GM23338 (cell line): Measurements from ENCODE around the gene VMO1. TPM values are rescaled to one million over a fixed set of nuclear protein-coding genes. Genes with fewer than 3 reads are reported as not detected.

Experiments
- ATAC-seq: fragments of 200-7000 bp; cut with Tn5 transposase; 3 replicates; pipeline ENCODE4 v1.9.1; 2020
- DNase-seq: peaks from one replicate; pipeline ENCODE4 v3.0.0-alpha.2; 2015; ENCODE audit warnings: low spot score
- H2AFZ ChIP-seq: fragments of 200-600 bp; sonication (generic); 2 replicates; pipeline ENCODE4 v1.8.0; 2016; ENCODE audit warnings: antibody characterized with exemption, mild to moderate bottlenecking, moderate library complexity
- H3F3A ChIP-seq: fragments of 200-600 bp; sonication (generic); replicated peaks from 2 replicates; pipeline ENCODE4 v1.8.0; 2017; ENCODE audit warnings: antibody characterized with exemption, mixed run types, low read depth
- H3K27ac ChIP-seq: fragments of 200-600 bp; sonication (generic); 2 replicates; pipeline ENCODE4 v1.6.1; 2016; ENCODE audit warnings: low read depth
- H3K27me3 ChIP-seq: fragments of 200-600 bp; sonication (generic); 2 replicates; pipeline ENCODE4 v1.8.0; 2016; ENCODE audit warnings: mild to moderate bottlenecking, mixed run types, moderate library complexity; ENCODE audit not compliant: insufficient read depth
- H3K36me3 ChIP-seq: fragments of 200-600 bp; sonication (generic); 2 replicates; pipeline ENCODE4 v1.8.0; 2016; ENCODE audit warnings: mild to moderate bottlenecking; ENCODE audit not compliant: insufficient read depth
- H3K4me1 ChIP-seq: fragments of 200-600 bp; sonication (generic); 2 replicates; pipeline ENCODE4 v1.8.0; 2016; ENCODE audit warnings: mild to moderate bottlenecking, moderate library complexity; ENCODE audit not compliant: insufficient read depth
- H3K4me2 ChIP-seq: fragments of 200-600 bp; sonication (generic); 2 replicates; pipeline ENCODE4 v1.7.1; 2017; ENCODE audit warnings: mixed run types
- H3K4me3 ChIP-seq: fragments of 200-600 bp; sonication (generic); 2 replicates; pipeline ENCODE4 v1.6.1; 2016; ENCODE audit warnings: mixed run types
- H3K79me2 ChIP-seq: fragments of 200-600 bp; sonication (generic); replicated peaks from 2 replicates; pipeline ENCODE4 v1.8.0; 2017; ENCODE audit warnings: mild to moderate bottlenecking; ENCODE audit not compliant: insufficient read depth
- H3K9me2 ChIP-seq: fragments of 200-600 bp; sonication (generic); 2 replicates; pipeline ENCODE4 v1.8.0; 2017; ENCODE audit not compliant: insufficient read depth
- H4K20me1 ChIP-seq: fragments of 200-600 bp; sonication (generic); replicated peaks from 2 replicates; pipeline ENCODE4 v1.8.0; 2017; ENCODE audit warnings: mild to moderate bottlenecking; ENCODE audit not compliant: insufficient read depth
- H3K27ac Mint-ChIP-seq: 2 replicates; pipeline ENCODE4 v1.8.0; 2020; ENCODE audit warnings: inconsistent platforms, mild to moderate bottlenecking, moderate library complexity, mixed read lengths
- H3K27me3 Mint-ChIP-seq: 3 replicates; pipeline ENCODE4 v1.8.0; 2022; ENCODE audit warnings: low read depth, mild to moderate bottlenecking, moderate library complexity, mixed read lengths, inconsistent platforms; ENCODE audit not compliant: insufficient read depth, poor library complexity
- H3K36me3 Mint-ChIP-seq: 3 replicates; pipeline ENCODE4 v1.8.0; 2021; ENCODE audit warnings: low read depth, mild to moderate bottlenecking, inconsistent platforms, moderate library complexity, mixed read lengths
- H3K4me1 Mint-ChIP-seq: 3 replicates; pipeline ENCODE4 v1.8.0; 2020; ENCODE audit warnings: mild to moderate bottlenecking, inconsistent platforms, mixed read lengths
- H3K4me3 Mint-ChIP-seq: 3 replicates; pipeline ENCODE4 v1.8.0; 2021; ENCODE audit warnings: moderate library complexity, mild to moderate bottlenecking, inconsistent platforms, mixed read lengths
- H3K9me3 Mint-ChIP-seq: 3 replicates; pipeline ENCODE4 v1.8.0; 2020; ENCODE audit warnings: moderate library complexity, mild to moderate bottlenecking, inconsistent platforms, mixed read lengths
- ETS1 ChIP-seq: IDR thresholded peaks from 2 replicates; pipeline ENCODE4 v1.6.1; 2016; ENCODE audit warnings: antibody characterized with exemption
- EZH2phosphoT487 ChIP-seq: fragments of 200-600 bp; sonication (generic); IDR thresholded peaks from one replicate; pipeline ENCODE4 v1.8.1; 2018; ENCODE audit warnings: antibody characterized with exemption; ENCODE audit not compliant: unreplicated experiment
- JUNB ChIP-seq: IDR thresholded peaks from one replicate; pipeline ENCODE4 v1.6.1; 2016; ENCODE audit warnings: antibody characterized with exemption; ENCODE audit not compliant: unreplicated experiment
- NANOG ChIP-seq: IDR thresholded peaks from 2 replicates; pipeline ENCODE4 v1.6.1; 2016; ENCODE audit warnings: antibody characterized with exemption, borderline replicate concordance
- POLR2AphosphoS5 ChIP-seq: IDR thresholded peaks from 2 replicates; pipeline ENCODE4 v1.6.1; 2016; ENCODE audit warnings: antibody characterized with exemption, low read depth
- STAT1 ChIP-seq: IDR thresholded peaks from one replicate; pipeline ENCODE4 v1.6.1; 2016; ENCODE audit warnings: antibody characterized with exemption; ENCODE audit not compliant: unreplicated experiment
- ZNF114 ChIP-seq: fragments of 250-450 bp; sonication (Bioruptor Pico); IDR thresholded peaks from 2 replicates; pipeline ENCODE4 v1.5.0; 2020; ENCODE audit warnings: mild to moderate bottlenecking, moderate library complexity
- ZNF331 ChIP-seq: fragments of 250-450 bp; sonication (Bioruptor Pico); IDR thresholded peaks from 2 replicates; pipeline ENCODE4 v1.5.0; 2020; ENCODE audit warnings: low read depth, mild to moderate bottlenecking, moderate library complexity
- polyA plus RNA-seq: library from polyadenylated mRNA; unstranded; fragments of >200 nt; fragmentation: Nextera tagmentation; extraction: Ambion mirVana; gene quantifications from 2 replicates; pipeline ENCODE4 v1.2.1, GENCODE V29; 2016
- total RNA-seq: library from RNA; depleted of rRNA; stranded (reverse); fragments of >200 nt; shearing (Covaris generic); gene quantifications from 2 replicates; pipeline ENCODE4 v1.2.3, GENCODE V29; 2014
- TF ChIP-seq, protein P1 (sequence below): fragments of 250-450 bp; sonication (Bioruptor Pico); IDR thresholded peaks from 2 replicates; pipeline ENCODE4 v1.5.0; 2020; ENCODE audit warnings: mild to moderate bottlenecking, moderate library complexity
- TF ChIP-seq, protein P2 (sequence below), 2 experiments: fragments of 200-600 bp in 1 of 2; sonication (generic) in 1 of 2; conservative IDR thresholded peaks; 2 replicates each; pipeline versions ENCODE4 v1.5.1 to v1.6.1; 2016 to 2017; ENCODE audit warnings: antibody characterized with exemption in 2 of 2, low read depth in 2 of 2, mild to moderate bottlenecking in 2 of 2, moderate library complexity in 1 of 2
- TF ChIP-seq, protein P3 (sequence below): IDR thresholded peaks from one replicate; pipeline ENCODE4 v1.6.1; 2018; ENCODE audit warnings: antibody characterized with exemption; ENCODE audit not compliant: unreplicated experiment

VMO1 gene
- total and polyA plus RNA-seq, 2 experiments from 2014 or later = 0.38 to 0.47 TPM

GRCh38 chr17:4772235-4772613 lies 13.9 kb downstream of the VMO1 start (continued):
- TF ChIP-seq, protein P1, sequence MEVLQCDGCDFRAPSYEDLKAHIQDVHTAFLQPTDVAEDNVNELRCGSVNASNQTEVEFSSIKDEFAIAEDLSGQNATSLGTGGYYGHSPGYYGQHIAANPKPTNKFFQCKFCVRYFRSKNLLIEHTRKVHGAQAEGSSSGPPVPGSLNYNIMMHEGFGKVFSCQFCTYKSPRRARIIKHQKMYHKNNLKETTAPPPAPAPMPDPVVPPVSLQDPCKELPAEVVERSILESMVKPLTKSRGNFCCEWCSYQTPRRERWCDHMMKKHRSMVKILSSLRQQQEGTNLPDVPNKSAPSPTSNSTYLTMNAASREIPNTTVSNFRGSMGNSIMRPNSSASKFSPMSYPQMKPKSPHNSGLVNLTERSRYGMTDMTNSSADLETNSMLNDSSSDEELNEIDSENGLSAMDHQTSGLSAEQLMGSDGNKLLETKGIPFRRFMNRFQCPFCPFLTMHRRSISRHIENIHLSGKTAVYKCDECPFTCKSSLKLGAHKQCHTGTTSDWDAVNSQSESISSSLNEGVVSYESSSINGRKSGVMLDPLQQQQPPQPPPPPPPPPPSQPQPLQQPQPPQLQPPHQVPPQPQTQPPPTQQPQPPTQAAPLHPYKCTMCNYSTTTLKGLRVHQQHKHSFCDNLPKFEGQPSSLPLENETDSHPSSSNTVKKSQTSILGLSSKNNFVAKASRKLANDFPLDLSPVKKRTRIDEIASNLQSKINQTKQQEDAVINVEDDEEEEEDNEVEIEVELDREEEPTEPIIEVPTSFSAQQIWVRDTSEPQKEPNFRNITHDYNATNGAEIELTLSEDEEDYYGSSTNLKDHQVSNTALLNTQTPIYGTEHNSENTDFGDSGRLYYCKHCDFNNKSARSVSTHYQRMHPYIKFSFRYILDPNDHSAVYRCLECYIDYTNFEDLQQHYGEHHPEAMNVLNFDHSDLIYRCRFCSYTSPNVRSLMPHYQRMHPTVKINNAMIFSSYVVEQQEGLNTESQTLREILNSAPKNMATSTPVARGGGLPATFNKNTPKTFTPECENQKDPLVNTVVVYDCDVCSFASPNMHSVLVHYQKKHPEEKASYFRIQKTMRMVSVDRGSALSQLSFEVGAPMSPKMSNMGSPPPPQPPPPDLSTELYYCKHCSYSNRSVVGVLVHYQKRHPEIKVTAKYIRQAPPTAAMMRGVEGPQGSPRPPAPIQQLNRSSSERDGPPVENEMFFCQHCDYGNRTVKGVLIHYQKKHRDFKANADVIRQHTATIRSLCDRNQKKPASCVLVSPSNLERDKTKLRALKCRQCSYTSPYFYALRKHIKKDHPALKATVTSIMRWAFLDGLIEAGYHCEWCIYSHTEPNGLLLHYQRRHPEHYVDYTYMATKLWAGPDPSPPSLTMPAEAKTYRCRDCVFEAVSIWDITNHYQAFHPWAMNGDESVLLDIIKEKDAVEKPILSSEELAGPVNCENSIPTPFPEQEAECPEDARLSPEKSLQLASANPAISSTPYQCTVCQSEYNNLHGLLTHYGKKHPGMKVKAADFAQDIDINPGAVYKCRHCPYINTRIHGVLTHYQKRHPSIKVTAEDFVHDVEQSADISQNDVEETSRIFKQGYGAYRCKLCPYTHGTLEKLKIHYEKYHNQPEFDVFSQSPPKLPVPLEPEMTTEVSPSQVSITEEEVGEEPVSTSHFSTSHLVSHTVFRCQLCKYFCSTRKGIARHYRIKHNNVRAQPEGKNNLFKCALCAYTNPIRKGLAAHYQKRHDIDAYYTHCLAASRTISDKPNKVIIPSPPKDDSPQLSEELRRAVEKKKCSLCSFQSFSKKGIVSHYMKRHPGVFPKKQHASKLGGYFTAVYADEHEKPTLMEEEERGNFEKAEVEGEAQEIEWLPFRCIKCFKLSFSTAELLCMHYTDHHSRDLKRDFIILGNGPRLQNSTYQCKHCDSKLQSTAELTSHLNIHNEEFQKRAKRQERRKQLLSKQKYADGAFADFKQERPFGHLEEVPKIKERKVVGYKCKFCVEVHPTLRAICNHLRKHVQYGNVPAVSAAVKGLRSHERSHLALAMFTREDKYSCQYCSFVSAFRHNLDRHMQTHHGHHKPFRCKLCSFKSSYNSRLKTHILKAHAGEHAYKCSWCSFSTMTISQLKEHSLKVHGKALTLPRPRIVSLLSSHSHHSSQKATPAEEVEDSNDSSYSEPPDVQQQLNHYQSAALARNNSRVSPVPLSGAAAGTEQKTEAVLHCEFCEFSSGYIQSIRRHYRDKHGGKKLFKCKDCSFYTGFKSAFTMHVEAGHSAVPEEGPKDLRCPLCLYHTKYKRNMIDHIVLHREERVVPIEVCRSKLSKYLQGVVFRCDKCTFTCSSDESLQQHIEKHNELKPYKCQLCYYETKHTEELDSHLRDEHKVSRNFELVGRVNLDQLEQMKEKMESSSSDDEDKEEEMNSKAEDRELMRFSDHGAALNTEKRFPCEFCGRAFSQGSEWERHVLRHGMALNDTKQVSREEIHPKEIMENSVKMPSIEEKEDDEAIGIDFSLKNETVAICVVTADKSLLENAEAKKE (CRISPR knock-in tag) = no peak
- TF ChIP-seq ETS1 (no peak), EZH2phosphoT487 (no peak), NANOG (no peak), ZNF114 (no peak)

GRCh38 chr17:4771519-4772234 lies 14.5 kb downstream of the VMO1 start, which contains the start of gene TM4SF5:
Gene TM4SF5 (plus strand): TSS chr17:4771886. CDS start chr17:4771923, 37 bp downstream.
- no peak within 1 kb of the TSS for H3K4me2 ChIP-seq
- no peak for TF ChIP-seq POLR2AphosphoS5
- no peak for TF ChIP-seq ETS1
- TF ChIP-seq ZNF331 (CRISPR knock-in tag) = no peak
- TF ChIP-seq, protein P2, sequence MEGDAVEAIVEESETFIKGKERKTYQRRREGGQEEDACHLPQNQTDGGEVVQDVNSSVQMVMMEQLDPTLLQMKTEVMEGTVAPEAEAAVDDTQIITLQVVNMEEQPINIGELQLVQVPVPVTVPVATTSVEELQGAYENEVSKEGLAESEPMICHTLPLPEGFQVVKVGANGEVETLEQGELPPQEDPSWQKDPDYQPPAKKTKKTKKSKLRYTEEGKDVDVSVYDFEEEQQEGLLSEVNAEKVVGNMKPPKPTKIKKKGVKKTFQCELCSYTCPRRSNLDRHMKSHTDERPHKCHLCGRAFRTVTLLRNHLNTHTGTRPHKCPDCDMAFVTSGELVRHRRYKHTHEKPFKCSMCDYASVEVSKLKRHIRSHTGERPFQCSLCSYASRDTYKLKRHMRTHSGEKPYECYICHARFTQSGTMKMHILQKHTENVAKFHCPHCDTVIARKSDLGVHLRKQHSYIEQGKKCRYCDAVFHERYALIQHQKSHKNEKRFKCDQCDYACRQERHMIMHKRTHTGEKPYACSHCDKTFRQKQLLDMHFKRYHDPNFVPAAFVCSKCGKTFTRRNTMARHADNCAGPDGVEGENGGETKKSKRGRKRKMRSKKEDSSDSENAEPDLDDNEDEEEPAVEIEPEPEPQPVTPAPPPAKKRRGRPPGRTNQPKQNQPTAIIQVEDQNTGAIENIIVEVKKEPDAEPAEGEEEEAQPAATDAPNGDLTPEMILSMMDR (conservative IDR thresholded peaks at IDR 0.05; ENCODE audit: low read depth in 2 of 2) = no peak
- TF ChIP-seq JUNB = no peak
- TF ChIP-seq STAT1 = no peak
- TF ChIP-seq, protein P3, sequence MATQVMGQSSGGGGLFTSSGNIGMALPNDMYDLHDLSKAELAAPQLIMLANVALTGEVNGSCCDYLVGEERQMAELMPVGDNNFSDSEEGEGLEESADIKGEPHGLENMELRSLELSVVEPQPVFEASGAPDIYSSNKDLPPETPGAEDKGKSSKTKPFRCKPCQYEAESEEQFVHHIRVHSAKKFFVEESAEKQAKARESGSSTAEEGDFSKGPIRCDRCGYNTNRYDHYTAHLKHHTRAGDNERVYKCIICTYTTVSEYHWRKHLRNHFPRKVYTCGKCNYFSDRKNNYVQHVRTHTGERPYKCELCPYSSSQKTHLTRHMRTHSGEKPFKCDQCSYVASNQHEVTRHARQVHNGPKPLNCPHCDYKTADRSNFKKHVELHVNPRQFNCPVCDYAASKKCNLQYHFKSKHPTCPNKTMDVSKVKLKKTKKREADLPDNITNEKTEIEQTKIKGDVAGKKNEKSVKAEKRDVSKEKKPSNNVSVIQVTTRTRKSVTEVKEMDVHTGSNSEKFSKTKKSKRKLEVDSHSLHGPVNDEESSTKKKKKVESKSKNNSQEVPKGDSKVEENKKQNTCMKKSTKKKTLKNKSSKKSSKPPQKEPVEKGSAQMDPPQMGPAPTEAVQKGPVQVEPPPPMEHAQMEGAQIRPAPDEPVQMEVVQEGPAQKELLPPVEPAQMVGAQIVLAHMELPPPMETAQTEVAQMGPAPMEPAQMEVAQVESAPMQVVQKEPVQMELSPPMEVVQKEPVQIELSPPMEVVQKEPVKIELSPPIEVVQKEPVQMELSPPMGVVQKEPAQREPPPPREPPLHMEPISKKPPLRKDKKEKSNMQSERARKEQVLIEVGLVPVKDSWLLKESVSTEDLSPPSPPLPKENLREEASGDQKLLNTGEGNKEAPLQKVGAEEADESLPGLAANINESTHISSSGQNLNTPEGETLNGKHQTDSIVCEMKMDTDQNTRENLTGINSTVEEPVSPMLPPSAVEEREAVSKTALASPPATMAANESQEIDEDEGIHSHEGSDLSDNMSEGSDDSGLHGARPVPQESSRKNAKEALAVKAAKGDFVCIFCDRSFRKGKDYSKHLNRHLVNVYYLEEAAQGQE = no peak

More at GRCh38 chr17:4771519-4772234, 14.5 kb downstream of the VMO1 start, which contains the start of gene TM4SF5:
- no peaks in the 10 kb centered on the region for H3K4me1 ChIP-seq
- no peaks in the 10 kb centered on the region for H3K79me2 ChIP-seq
- H2AFZ ChIP-seq = no peak within 1 kb of the TSS
- no peaks in the 10 kb centered on the region for H3K27me3 ChIP-seq
- H3K27ac ChIP-seq = no peak within 1 kb of the TSS
- H3K27ac Mint-ChIP-seq = no peak within 1 kb of the TSS
- no peaks in the 10 kb centered on the region for H3F3A ChIP-seq
- no peak within 1 kb of the TSS for H3K4me3 ChIP-seq
- H3K4me3 Mint-ChIP-seq = no peak within 1 kb of the TSS
- H3K9me2 ChIP-seq = no peaks in the 10 kb centered on the region
- H3K36me3 ChIP-seq = no peaks in the 10 kb centered on the region
- no peak for DNase-seq
- H3K36me3 Mint-ChIP-seq = no peaks in the 10 kb centered on the region
- H4K20me1 ChIP-seq = no peaks in the 10 kb centered on the region
- ATAC-seq = no peak
- no peaks in the 10 kb centered on the region for H3K4me1 Mint-ChIP-seq
- no peaks in the 10 kb centered on the region for H3K9me3 Mint-ChIP-seq
- H3K27me3 Mint-ChIP-seq = peaks cover 12% of the 10 kb centered on the region
